ENCODE data around the gene HS3ST2. TPM values are rescaled to one million over a fixed set of nuclear protein-coding genes. Genes with fewer than 3 reads are reported as not detected.
"Not testable (repeated sequence)": the region's sequence is repeated elsewhere in the genome, so short reads cannot be mapped to it uniquely, and the experiment has no call there.

HS3ST2 gene
- total RNA-seq, 1 donor from 2014 or later = not detected

GRCh38 chr16:22887445-22887844, 73.5 kb downstream of the HS3ST2 start:
- H3K4me3 ChIP-seq (ENCODE audit: low read depth, low read length) = no peak overlapping the region
- no peak for DNase-seq (ENCODE audit: low read depth)
- no peak for TF ChIP-seq CTCF (conservative IDR thresholded peaks at IDR 0.05; ENCODE audit: low read depth, low read length)

GRCh38 chr16:22888791-22889190, 74.8 kb downstream of the HS3ST2 start:
- no peak for DNase-seq (ENCODE audit: low read depth)
- H3K4me3 ChIP-seq (ENCODE audit: low read depth, low read length) = no peak overlapping the region
- TF ChIP-seq CTCF (conservative IDR thresholded peaks at IDR 0.05; ENCODE audit: low read depth, low read length) = no peak

- TF ChIP-seq CTCF (conservative IDR thresholded peaks at IDR 0.05; ENCODE audit: low read depth, low read length) = no peak
- no peak overlapping the region for H3K4me3 ChIP-seq (ENCODE audit: low read depth, low read length)
- DNase-seq (ENCODE audit: low read depth) = no peak
Observed at GRCh38 chr16:22890976-22891375, 77.0 kb downstream of the HS3ST2 start.

- no peak overlapping the region for H3K4me3 ChIP-seq (ENCODE audit: low read depth, low read length)
- DNase-seq (ENCODE audit: low read depth) = no peak
- no peak for TF ChIP-seq CTCF (conservative IDR thresholded peaks at IDR 0.05; ENCODE audit: low read depth, low read length)
Observed at GRCh38 chr16:22897184-22897583, 83.2 kb downstream of the HS3ST2 start.

GRCh38 chr16:22898131-22898530, 84.2 kb downstream of the HS3ST2 start:
- TF ChIP-seq CTCF (conservative IDR thresholded peaks at IDR 0.05; ENCODE audit: low read depth, low read length) = no peak
- no peak overlapping the region for H3K4me3 ChIP-seq (ENCODE audit: low read depth, low read length)
- no peak for DNase-seq (ENCODE audit: low read depth)

GRCh38 chr16:22898874-22899348, 84.9 kb downstream of the HS3ST2 start:
- TF ChIP-seq CTCF (conservative IDR thresholded peaks at IDR 0.05; ENCODE audit: low read depth, low read length) = peak; percentile 94
- peak; percentile 52 for DNase-seq (ENCODE audit: low read depth)
- no peak overlapping the region for H3K4me3 ChIP-seq (ENCODE audit: low read depth, low read length)

GRCh38 chr16:22899567-22899966, 85.6 kb downstream of the HS3ST2 start:
- not testable (repeated sequence) for H3K4me3 ChIP-seq (ENCODE audit: low read depth, low read length); DNase-seq (ENCODE audit: low read depth)

Data from epithelial cell of proximal tubule (primary cell).